Activated naive CD4-positive, alpha-beta T cell treated with anti-CD3 and anti-CD28 coated beads, Interleukin-2, amount 10 ng/mL, durations not matched to agents 7 days and 5 days (primary cell): ENCODE results near the gene MRPL11.

Experiments
- CTCF ChIA-PET: fragments of 350-600 bp; sonication (Branson Sonifier 250); formaldehyde crosslinking; loops from one replicate; lab custom pipeline; 2021; ENCODE audit warnings: antibody characterized with exemption; lab: Charles Lee
- DNase-seq: peaks from one replicate; pipeline ENCODE4 v3.0.0-alpha.2; 2020
- H3K27ac Mint-ChIP-seq: one replicate; pipeline ENCODE4 v1.8.0; 2021; ENCODE audit warnings: mild to moderate bottlenecking, moderate library complexity, mixed read lengths
- H3K27me3 Mint-ChIP-seq: one replicate; pipeline ENCODE4 v1.8.0; 2021; ENCODE audit warnings: mild to moderate bottlenecking, mixed read lengths
- H3K36me3 Mint-ChIP-seq: one replicate; pipeline ENCODE4 v1.8.0; 2021; ENCODE audit warnings: mixed read lengths
- H3K4me1 Mint-ChIP-seq: one replicate; pipeline ENCODE4 v1.8.0; 2021; ENCODE audit warnings: mixed read lengths
- H3K4me3 Mint-ChIP-seq: one replicate; pipeline ENCODE4 v1.8.0; 2021; ENCODE audit warnings: mild to moderate bottlenecking, moderate library complexity, mixed read lengths
- H3K9me3 Mint-ChIP-seq: one replicate; pipeline ENCODE4 v1.8.0; 2021; ENCODE audit warnings: mixed read lengths

Gene MRPL11

GRCh38 chr11:66438504-66439466 is at the start of gene MRPL11:
TSS of gene MRPL11 (minus strand) at chr11:66438848. CDS start at chr11:66438754, 94 bp downstream.
- Mint-ChIP-seq H3K4me3 (peak within 1 kb of the TSS; percentile 88), H3K27me3 (no peaks in the 10 kb centered on the region)
- CTCF ChIA-PET: interaction anchor here (0.6 to 2.1 kb wide), 22 partner anchors 8 to 300 kb away, joined by 3 to 18 read pairs (median 4); partner anchors contain the start of genes BBS1, NPAS4 and RBM4B

DNA sequence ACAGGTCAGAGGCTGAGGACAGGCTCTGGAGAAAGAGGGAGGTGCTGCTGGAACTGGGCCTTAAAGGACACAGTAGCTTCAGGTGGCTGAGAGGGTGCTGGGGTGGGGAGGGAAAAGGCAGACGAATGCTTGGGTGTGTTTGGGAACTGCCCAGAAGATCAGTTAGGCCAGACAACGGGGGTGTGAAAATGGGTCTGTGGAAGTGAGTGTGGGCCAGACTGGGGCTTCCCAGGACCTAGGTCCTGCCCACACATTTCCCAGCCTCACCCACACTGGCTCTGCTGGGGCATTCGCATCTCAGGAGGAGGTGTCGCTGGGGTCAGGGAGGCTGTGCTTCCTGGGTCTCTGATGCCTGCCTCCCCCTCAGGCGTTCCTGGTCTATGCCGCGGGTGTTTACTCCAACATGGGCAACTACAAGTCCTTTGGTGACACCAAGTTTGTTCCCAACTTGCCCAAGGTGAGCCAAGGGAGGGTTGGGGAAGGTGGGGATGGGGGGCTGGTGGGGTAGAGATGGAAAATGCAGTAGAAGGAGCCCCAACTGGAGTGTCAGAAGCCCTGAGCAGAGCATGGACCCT is 46.2 kb upstream of the MRPL11 start:
- CTCF ChIA-PET: interaction anchor here (1.5 kb wide), 1 partner anchor 194 kb away, joined by 4 read pairs; no protein-coding TSS in a partner anchor
- no peak overlapping the region for H3K27ac Mint-ChIP-seq

More at GRCh38 chr11:66438504-66439466, at the start of gene MRPL11:
- Mint-ChIP-seq H3K27ac (peak within 1 kb of the TSS; percentile 90), H3K36me3 (peaks cover 19% of the 10 kb centered on the region), H3K9me3 (peaks cover 11% of the 10 kb centered on the region), H3K4me1 (peaks cover 19% of the 10 kb centered on the region)
- peak; percentile 94 for DNase-seq

DNA sequence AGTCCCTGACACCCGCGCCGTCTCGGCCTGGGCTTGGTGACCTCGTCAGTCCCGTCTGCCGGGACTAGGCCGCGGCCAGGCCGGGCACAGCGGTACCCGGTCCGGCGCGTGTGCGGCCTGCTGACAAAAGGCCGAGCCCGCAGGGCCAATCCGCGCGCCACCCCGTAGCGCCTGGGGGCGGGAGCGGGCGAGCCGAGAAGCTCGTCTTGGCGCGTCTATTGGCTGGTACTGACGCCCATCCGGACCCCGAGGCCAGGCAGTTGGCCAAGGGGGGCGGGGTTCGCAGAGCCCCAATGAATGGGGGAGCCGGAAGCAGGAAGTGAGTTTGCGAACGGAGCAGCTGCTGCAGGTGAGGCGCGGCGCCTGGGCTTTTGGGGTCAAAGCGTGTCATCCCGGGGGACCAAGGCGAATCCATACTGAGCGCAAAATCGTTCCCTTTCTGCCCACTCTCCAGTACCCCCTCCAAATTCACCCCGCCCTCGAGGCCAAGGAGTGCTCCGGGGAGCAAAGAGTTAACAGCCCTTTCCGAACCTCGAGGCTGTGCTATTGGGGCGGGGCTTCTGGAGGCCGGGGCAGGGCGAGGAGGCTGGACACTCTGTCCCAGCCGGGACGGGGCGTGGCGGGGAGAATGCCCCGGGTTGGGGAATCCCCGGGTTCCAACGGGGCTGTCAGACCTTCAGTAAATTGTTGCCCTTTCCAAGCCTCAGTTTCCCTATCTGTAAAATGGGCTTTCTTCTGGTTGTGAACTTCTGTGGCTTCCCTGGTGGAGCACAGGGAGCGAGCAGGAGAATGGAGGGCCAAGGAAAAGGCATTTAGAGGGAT is 41.7 kb upstream of the MRPL11 start, which contains the start of gene DPP3:
TSS of gene DPP3 (plus strand) at position 318 of the 822 bp plus-strand sequence. CDS start 1,767 bp downstream, outside the sequence.
- H3K36me3 Mint-ChIP-seq: peaks cover 6% of the 10 kb centered on the region
- H3K4me1 Mint-ChIP-seq: peaks cover 29% of the 10 kb centered on the region
- DNase-seq: peak; percentile 98
- CTCF ChIA-PET: interaction anchor here (1.0 to 1.4 kb wide), 3 partner anchors 40 to 198 kb away, joined by 3 to 5 read pairs (median 5); partner anchors contain the start of gene RBM4B
- no peaks in the 10 kb centered on the region for H3K27me3 Mint-ChIP-seq
- peak within 1 kb of the TSS; percentile 87 for H3K27ac Mint-ChIP-seq
- H3K4me3 Mint-ChIP-seq: peak within 1 kb of the TSS; percentile 89
- no peaks in the 10 kb centered on the region for H3K9me3 Mint-ChIP-seq

More for the DNA sequence above, 46.2 kb upstream of the MRPL11 start:
- H3K4me1 Mint-ChIP-seq: peaks cover 17% of the 10 kb centered on the region
- DNase-seq: no peak
- no peaks in the 10 kb centered on the region for H3K27me3 Mint-ChIP-seq
- no peak overlapping the region for H3K4me3 Mint-ChIP-seq
- no peaks in the 10 kb centered on the region for H3K9me3 Mint-ChIP-seq
- H3K36me3 Mint-ChIP-seq: peaks cover 18% of the 10 kb centered on the region

DNA sequence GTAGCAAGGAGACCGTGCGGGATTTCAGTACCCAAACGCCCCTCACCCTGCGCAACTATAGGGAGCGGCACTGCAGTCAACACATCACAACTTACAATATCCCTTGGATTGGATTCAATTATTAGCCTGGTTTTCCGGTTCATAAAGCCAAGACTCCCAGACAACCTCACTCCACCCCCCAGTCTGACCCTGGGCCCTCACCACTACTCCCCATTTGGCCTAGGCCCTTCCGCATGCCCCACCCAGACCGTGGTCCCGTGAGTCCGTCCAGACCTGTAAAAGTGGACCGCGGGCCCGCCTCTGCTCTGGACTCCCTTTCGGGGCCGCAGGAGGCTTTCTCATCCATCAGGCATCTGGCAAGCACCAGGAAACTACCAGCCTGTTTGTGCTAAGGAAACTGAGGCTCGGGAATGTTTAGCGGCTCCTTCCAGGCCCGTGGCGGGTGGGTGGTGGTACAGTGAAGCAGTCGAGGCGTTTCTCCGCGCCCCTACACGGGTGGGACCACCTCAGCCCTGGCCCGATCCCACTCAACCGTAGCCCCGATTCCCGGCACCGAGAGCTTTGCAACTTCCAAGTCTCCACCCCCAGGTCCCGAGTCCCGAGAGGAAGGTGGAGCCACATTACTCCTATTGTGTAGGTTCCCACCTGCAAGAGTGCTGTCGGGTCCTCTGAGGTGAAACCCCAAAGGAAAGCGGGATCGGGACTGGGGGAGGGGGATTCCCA is 40.9 kb upstream of the MRPL11 start:
- DNase-seq: peak; percentile 33
- H3K27me3 Mint-ChIP-seq: no peaks in the 10 kb centered on the region
- H3K36me3 Mint-ChIP-seq: peaks cover 4% of the 10 kb centered on the region
- CTCF ChIA-PET: interaction anchor here (1.0 to 1.6 kb wide), 10 partner anchors 12 to 199 kb away, joined by 3 to 7 read pairs (median 4); partner anchors contain the start of genes MRPL11, PELI3 and RBM4B
- H3K4me3 Mint-ChIP-seq: peak overlapping the region; percentile 89
- peaks cover 29% of the 10 kb centered on the region for H3K4me1 Mint-ChIP-seq
- no peaks in the 10 kb centered on the region for H3K9me3 Mint-ChIP-seq
- H3K27ac Mint-ChIP-seq: peak overlapping the region; percentile 87

GRCh38 chr11:66478729-66479393 is 40.2 kb upstream of the MRPL11 start:
- H3K4me1 Mint-ChIP-seq: peaks cover 29% of the 10 kb centered on the region
- no peaks in the 10 kb centered on the region for H3K27me3 Mint-ChIP-seq
- H3K27ac Mint-ChIP-seq: peak overlapping the region; percentile 87
- DNase-seq: peak; percentile 51
- H3K9me3 Mint-ChIP-seq: no peaks in the 10 kb centered on the region
- H3K36me3 Mint-ChIP-seq: peaks cover 4% of the 10 kb centered on the region
- CTCF ChIA-PET: interaction anchor here (1.0 to 1.6 kb wide), 7 partner anchors 11 to 200 kb away, joined by 3 to 7 read pairs (median 4); partner anchors contain the start of genes MRPL11 and PELI3
- H3K4me3 Mint-ChIP-seq: peak overlapping the region; percentile 89

GRCh38 chr11:66477263-66478201 is 38.9 kb upstream of the MRPL11 start:
- no peak for DNase-seq
- Mint-ChIP-seq H3K4me3 (peak overlapping the region; percentile 23), H3K9me3 (no peaks in the 10 kb centered on the region), H3K4me1 (peaks cover 27% of the 10 kb centered on the region), H3K27ac (peak overlapping the region; percentile 62), H3K36me3 (peaks cover 3% of the 10 kb centered on the region), H3K27me3 (no peaks in the 10 kb centered on the region)
- CTCF ChIA-PET: interaction anchor here (0.7 to 2.1 kb wide), 5 partner anchors 14 to 70 kb away, joined by 3 to 7 read pairs (median 4); partner anchors contain the start of gene MRPL11

GRCh38 chr11:66476841-66477251 is 38.2 kb upstream of the MRPL11 start:
- CTCF ChIA-PET: interaction anchor here (1.1 to 2.1 kb wide), 2 partner anchors 14 to 38 kb away, joined by 4 read pairs; partner anchors contain the start of gene MRPL11
- DNase-seq: no peak
- H3K36me3 Mint-ChIP-seq: peaks cover 2% of the 10 kb centered on the region
- H3K27me3 Mint-ChIP-seq: no peaks in the 10 kb centered on the region
- H3K9me3 Mint-ChIP-seq: no peaks in the 10 kb centered on the region
- H3K4me1 Mint-ChIP-seq: peaks cover 23% of the 10 kb centered on the region
- H3K27ac Mint-ChIP-seq: no peak overlapping the region
- no peak overlapping the region for H3K4me3 Mint-ChIP-seq

DNA sequence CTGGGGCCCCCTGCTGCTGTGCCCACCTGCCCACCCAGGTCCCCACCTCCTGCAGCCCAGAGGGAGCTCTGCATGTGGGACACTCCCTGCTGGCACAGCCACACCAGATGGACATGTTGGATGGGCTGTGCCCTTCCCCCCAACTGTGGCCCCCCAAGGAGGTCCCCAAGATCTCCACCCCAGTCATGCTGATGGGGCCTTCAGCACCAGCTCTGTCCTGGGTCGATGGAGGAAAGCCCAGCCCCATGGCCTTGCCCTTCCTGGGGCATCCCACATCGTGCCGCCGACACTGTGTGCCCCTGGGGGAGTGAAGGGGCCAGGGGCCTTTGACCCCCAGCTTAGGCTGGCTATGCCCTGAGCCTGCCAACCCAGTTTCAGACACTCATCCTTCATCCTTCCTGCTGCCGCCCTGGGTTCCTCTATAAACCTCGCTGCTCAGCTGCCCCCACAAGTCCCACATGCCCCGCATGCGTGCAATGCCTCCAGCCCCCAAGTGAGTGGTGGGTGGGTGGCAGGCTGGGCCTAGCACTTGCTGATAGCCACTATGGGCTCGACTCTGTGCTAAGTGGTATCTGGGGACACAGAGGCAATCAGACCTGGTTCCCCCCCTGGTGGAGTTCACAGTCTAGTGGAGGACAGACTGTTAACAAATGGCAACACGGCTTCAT is 37.7 kb upstream of the MRPL11 start:
- H3K4me1 Mint-ChIP-seq: peaks cover 22% of the 10 kb centered on the region
- DNase-seq: no peak
- no peaks in the 10 kb centered on the region for H3K9me3 Mint-ChIP-seq
- H3K4me3 Mint-ChIP-seq: no peak overlapping the region
- peaks cover 2% of the 10 kb centered on the region for H3K36me3 Mint-ChIP-seq
- peak overlapping the region; percentile 4 for H3K27ac Mint-ChIP-seq
- no peaks in the 10 kb centered on the region for H3K27me3 Mint-ChIP-seq
- CTCF ChIA-PET: interaction anchor here (1.1 to 2.1 kb wide), 2 partner anchors 15 to 38 kb away, joined by 4 read pairs; partner anchors contain the start of gene MRPL11

DNA sequence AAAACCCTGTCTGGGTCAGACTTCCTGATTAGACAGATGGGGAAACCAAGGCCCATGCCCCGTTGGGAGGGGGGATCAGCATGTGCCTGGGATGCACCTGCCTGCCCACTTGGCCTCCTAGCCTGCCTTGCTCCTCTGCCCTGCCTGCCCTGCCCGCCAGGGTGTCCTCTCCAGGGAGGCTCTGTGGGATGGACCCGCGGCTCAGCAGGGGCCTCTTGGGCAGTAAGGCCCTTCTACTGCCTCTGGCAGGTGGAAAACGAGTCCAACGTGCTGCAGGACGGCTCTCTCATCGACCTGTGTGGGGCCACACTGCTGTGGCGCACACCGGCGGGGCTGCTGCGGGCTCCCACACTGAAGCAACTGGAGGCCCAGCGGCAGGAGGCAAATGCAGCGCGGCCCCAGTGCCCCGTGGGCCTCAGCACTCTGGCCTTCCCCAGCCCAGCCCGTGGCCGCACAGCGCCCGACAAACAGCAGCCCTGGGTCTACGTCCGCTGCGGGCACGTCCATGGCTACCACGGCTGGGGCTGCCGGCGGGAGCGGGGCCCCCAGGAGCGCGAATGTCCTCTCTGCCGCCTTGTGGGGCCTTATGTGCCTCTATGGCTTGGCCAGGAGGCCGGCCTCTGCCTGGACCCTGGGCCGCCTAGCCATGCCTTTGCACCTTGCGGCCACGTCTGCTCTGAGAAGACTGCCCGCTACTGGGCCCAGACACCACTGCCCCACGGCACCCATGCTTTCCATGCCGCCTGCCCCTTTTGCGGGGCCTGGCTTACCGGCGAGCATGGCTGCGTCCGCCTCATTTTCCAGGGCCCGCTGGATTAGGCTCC is 36.9 kb upstream of the MRPL11 start:
- H3K27me3 Mint-ChIP-seq: no peaks in the 10 kb centered on the region
- CTCF ChIA-PET: interaction anchor here (1.1 to 2.1 kb wide), 2 partner anchors 16 to 37 kb away, joined by 4 read pairs; partner anchors contain the start of gene MRPL11
- no peak overlapping the region for H3K27ac Mint-ChIP-seq
- H3K9me3 Mint-ChIP-seq: no peaks in the 10 kb centered on the region
- DNase-seq: no peak
- H3K4me1 Mint-ChIP-seq: peaks cover 16% of the 10 kb centered on the region
- peaks cover 4% of the 10 kb centered on the region for H3K36me3 Mint-ChIP-seq
- no peak overlapping the region for H3K4me3 Mint-ChIP-seq

DNA sequence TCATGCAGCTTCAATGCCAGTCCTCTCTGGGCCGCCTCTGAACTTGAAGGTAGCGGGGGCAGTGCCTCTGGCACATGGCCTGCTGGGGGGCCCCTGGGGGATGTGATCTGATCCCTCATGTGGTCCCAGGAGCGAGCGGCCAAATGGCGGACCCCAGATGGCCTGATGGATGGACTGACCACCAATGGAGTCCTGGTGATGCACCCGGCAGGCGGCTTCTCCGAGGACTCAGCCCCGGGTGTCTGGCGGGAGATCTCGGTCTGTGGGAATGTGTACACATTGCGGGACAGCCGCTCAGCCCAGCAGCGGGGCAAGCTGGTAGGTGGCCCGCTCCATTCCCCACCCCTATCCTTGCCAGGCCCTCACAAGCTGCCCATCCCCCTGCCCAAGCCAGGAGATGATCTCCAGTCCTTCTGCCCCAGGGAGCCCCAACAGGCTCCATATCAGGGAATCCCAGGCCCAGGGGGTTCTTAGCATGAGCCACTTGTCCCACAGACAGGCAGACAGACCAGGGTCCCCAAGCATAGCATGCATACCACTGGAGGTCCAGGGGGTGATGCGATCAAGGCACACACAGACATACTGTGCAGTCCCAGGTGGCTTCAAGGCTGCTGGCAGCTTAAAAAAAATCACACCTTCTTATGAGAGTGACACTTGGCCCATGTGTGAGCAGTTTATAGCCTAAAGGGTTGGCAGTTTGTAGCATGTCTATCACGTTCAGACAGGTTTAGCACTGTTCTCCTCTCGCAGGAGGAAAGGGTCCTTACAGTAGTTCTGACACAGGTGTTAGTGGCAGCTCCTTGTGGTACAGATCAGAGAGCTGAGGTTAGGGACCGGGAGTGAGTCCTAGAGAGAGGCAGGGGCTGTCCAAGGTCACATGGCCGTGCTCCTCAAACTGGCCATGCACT is 35.2 kb upstream of the MRPL11 start:
- CTCF ChIA-PET: no interaction called here
- no peak overlapping the region for H3K27ac Mint-ChIP-seq

More for the DNA sequence above, 35.2 kb upstream of the MRPL11 start:
- Mint-ChIP-seq H3K27me3 (no peaks in the 10 kb centered on the region), H3K4me3 (no peak overlapping the region), H3K4me1 (peaks cover 6% of the 10 kb centered on the region), H3K36me3 (peaks cover 5% of the 10 kb centered on the region), H3K9me3 (no peaks in the 10 kb centered on the region)
- DNase-seq: no peak
